GM12878 (cell line): ENCODE results near the gene SRBD1.

Source experiments
- BHLHE40 ChIP-seq, 2 experiments: fragments of 450-650 bp in 1 of 2; IDR thresholded peaks; 2 replicates each; pipeline ENCODE4 v1.6.1; 2011 to 2017; ENCODE audit warnings: low read depth in 2 of 2, borderline replicate concordance in 1 of 2, improper control_type of control experiment in 1 of 2, low read length in 1 of 2, mild to moderate bottlenecking in 1 of 2
- CREB1 ChIP-seq: IDR thresholded peaks from 2 replicates; pipeline ENCODE4 v1.6.1; 2012; ENCODE audit warnings: low read depth, mild to moderate bottlenecking, inconsistent platforms
- MYC ChIP-seq: IDR thresholded peaks from 2 replicates; pipeline ENCODE4 v1.6.1; 2011; ENCODE audit warnings: mild to moderate bottlenecking, low read length, moderate library complexity, inconsistent platforms; ENCODE audit not compliant: insufficient read depth, insufficient replicate concordance, insufficient read length, severe bottlenecking
- POLR2A ChIP-seq: IDR thresholded peaks from 2 replicates; pipeline ENCODE4 v1.6.1; 2011; ENCODE audit warnings: low read depth, mild to moderate bottlenecking, low read length
- RAD21 ChIP-seq: IDR thresholded peaks from 2 replicates; pipeline ENCODE4 v1.6.1; 2011; ENCODE audit warnings: mild to moderate bottlenecking, low read depth, low read length, moderate library complexity; ENCODE audit not compliant: insufficient read depth
- SP1 ChIP-seq: IDR thresholded peaks from one replicate; pipeline ENCODE4 v1.6.1; 2011; ENCODE audit warnings: low read depth, low read length
- TAF1 ChIP-seq: IDR thresholded peaks from 2 replicates; pipeline ENCODE4 v1.6.1; 2011; ENCODE audit warnings: mild to moderate bottlenecking, low read depth, low read length, borderline replicate concordance
- TBL1XR1 ChIP-seq: IDR thresholded peaks from 2 replicates; pipeline ENCODE4 v1.6.1; 2012; ENCODE audit warnings: low read depth, low read length, improper control_type of control experiment
- TF ChIP-seq, protein P1 (sequence below), 3 experiments: IDR thresholded peaks in 2 of 3; conservative IDR thresholded peaks in 1 of 3; 2 replicates each; pipeline ENCODE4 v1.5.1; 2011; ENCODE audit warnings: low read depth in 3 of 3, low read length in 3 of 3, mild to moderate bottlenecking in 3 of 3, control low read depth in 2 of 3, moderate library complexity in 2 of 3, inconsistent platforms in 1 of 3, mixed read lengths in 1 of 3; ENCODE audit not compliant: control insufficient read depth in 2 of 3, insufficient read depth in 1 of 3; ENCODE audit errors: extremely low read depth in 1 of 3
- TF ChIP-seq, protein P2 (sequence below): fragments of 450-650 bp; IDR thresholded peaks from 2 replicates; pipeline ENCODE4 v1.6.1; 2017; ENCODE audit warnings: low read depth, mild to moderate bottlenecking, moderate library complexity
- TF ChIP-seq, protein P3 (sequence below): fragments of 450-650 bp; IDR thresholded peaks from 2 replicates; pipeline ENCODE4 v1.6.1; 2014; ENCODE audit warnings: mild to moderate bottlenecking

DNA sequence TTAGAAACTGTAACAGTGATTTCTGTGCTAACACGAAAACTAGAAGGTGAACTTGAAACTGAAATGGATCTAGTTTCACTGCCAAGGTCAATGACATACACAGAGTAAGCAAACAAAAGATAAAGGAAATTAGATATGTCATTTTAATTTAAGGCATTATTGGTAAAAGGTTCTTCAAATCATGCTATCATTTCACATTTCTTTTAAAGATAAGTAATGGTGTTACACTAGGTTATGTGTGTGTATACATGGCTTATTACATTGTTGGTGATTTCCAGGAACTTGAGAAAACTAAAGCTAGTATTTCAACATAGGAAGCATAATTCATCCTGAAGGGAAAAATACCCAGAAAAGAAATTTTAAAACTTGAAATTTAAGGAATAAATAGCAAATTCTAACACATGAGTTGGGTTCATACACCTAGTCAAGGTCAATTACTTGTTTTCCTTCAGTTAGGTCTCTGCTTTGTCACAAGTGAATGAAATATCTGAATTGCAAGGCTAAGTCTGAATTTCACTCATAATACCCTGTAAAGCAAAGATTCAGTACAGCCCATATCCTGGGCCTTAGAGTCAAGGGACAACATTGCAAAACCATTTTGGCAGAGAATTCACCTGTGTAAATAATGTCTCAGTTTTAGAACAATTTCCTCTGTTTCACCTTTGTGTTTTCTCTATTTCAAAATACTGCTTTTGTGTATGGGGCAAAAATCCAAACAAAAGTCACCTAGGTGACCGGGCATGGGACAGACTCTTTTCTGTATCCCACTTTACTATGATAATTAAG is 141.6 kb downstream of the SRBD1 start:
- TF ChIP-seq, protein P1, sequence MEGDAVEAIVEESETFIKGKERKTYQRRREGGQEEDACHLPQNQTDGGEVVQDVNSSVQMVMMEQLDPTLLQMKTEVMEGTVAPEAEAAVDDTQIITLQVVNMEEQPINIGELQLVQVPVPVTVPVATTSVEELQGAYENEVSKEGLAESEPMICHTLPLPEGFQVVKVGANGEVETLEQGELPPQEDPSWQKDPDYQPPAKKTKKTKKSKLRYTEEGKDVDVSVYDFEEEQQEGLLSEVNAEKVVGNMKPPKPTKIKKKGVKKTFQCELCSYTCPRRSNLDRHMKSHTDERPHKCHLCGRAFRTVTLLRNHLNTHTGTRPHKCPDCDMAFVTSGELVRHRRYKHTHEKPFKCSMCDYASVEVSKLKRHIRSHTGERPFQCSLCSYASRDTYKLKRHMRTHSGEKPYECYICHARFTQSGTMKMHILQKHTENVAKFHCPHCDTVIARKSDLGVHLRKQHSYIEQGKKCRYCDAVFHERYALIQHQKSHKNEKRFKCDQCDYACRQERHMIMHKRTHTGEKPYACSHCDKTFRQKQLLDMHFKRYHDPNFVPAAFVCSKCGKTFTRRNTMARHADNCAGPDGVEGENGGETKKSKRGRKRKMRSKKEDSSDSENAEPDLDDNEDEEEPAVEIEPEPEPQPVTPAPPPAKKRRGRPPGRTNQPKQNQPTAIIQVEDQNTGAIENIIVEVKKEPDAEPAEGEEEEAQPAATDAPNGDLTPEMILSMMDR (IDR thresholded peaks at IDR 0.05 in 2 of 3, conservative IDR thresholded peaks at IDR 0.05 in 1 of 3; ENCODE audit: control insufficient read depth in 2 of 3, extremely low read depth in 1 of 3, insufficient read depth in 1 of 3, low read depth in 3 of 3, low read length in 3 of 3) = no peak
- TF ChIP-seq RAD21 (no peak), MYC (no peak), CREB1 (no peak), SP1 (no peak), TAF1 (no peak), TBL1XR1 (no peak), POLR2A (no peak), BHLHE40 (IDR thresholded peaks at IDR 0.05; ENCODE audit: borderline replicate concordance in 1 of 2, low read depth in 2 of 2, low read length in 1 of 2) (no peak)
- TF ChIP-seq, protein P2, sequence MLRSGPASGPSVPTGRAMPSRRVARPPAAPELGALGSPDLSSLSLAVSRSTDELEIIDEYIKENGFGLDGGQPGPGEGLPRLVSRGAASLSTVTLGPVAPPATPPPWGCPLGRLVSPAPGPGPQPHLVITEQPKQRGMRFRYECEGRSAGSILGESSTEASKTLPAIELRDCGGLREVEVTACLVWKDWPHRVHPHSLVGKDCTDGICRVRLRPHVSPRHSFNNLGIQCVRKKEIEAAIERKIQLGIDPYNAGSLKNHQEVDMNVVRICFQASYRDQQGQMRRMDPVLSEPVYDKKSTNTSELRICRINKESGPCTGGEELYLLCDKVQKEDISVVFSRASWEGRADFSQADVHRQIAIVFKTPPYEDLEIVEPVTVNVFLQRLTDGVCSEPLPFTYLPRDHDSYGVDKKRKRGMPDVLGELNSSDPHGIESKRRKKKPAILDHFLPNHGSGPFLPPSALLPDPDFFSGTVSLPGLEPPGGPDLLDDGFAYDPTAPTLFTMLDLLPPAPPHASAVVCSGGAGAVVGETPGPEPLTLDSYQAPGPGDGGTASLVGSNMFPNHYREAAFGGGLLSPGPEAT = no peak
- TF ChIP-seq, protein P3, sequence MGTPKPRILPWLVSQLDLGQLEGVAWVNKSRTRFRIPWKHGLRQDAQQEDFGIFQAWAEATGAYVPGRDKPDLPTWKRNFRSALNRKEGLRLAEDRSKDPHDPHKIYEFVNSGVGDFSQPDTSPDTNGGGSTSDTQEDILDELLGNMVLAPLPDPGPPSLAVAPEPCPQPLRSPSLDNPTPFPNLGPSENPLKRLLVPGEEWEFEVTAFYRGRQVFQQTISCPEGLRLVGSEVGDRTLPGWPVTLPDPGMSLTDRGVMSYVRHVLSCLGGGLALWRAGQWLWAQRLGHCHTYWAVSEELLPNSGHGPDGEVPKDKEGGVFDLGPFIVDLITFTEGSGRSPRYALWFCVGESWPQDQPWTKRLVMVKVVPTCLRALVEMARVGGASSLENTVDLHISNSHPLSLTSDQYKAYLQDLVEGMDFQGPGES = no peak
